ENCODE results near the gene DNAH1.

DNAH1 gene

DNA sequence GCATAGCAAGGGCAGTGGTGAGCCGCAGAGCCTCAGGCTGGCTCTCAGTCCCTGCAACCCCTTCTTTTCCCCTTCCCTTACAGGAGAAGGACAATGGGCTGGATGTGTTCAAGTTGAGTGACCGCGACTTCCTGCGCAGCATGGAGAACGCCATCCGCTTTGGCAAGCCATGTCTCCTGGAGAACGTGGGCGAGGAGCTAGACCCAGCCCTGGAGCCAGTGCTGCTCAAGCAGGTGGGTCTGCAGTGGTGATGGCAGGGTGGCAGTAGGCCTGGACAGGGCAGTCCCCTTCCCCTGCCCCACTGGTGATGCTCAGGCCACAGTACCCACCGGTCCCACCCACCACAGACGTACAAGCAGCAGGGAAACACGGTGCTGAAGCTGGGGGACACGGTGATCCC is 75.0 kb downstream of the DNAH1 start:
- DNase-seq (ENCODE audit: low spot score), result no peak

DNA sequence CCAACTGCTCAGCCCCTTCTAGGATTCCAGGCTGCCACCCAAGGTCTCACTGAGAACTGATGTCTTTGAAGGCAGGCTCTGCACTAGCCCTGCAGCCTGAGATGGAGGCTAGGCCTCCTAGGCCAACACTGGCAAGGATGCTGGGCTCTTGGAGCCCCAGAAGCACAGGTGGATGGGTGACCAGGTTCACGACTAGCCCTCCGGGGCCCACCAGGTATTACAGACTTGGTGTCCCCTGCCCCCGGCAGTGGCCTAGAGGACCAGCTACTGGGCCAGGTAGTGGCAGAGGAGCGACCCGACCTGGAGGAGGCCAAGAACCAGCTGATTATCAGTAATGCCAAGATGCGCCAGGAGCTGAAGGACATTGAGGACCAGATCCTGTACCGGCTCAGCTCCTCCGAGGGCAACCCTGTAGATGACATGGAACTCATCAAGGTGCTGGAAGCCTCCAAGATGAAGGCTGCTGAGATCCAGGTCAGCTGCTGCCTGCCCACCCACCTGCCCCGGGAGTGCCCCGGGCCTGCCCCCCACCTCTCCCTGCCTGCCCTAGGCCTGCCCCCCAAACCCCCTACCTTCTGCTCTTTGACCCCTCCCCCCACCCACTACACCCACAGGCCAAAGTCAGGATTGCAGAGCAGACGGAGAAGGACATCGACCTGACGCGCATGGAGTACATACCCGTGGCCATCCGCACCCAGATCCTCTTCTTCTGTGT is 76.3 kb downstream of the DNAH1 start:
- no peak for DNase-seq (ENCODE audit: low spot score)

GRCh38 chr3:52393131-52393807 is 77.2 kb downstream of the DNAH1 start:
- DNase-seq (ENCODE audit: low spot score), result no peak

DNA sequence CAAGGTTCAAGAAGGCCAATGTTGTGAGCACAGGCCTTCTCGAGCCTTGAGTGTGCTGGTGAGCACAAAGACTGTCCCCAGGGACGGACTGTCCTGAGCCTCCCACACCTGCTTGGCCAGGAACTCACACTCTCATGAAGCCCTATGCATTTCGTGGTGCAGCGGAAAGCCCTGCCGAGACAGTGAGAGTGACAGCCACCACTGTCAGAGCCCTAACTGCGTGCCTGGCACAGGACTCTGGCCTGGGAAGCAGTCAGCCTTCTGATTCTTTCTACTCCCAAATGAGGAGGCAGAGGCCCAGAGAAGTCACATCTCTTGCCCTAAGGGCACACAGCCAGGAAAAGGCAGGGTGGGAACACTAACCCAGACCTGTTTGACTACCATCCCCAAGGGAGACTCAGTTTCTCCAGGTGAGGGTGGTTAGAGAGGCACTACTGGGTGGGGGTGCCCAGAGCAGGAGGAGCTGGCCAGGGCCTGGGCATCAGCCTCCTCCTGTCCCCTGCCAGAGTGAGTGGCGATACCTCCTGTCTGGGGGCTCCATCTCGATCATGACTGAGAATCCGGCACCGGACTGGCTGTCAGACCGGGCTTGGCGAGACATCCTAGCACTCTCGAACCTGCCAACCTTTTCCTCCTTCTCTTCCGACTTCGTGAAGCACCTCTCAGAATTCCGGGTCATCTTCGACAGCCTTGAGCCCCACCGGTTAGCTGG is 78.0 kb downstream of the DNAH1 start:
- no peak for DNase-seq (ENCODE audit: low spot score)

- DNase-seq (ENCODE audit: low spot score), result no peak
Observed at GRCh38 chr3:52394751-52395502, 78.8 kb downstream of the DNAH1 start.

GRCh38 chr3:52395503-52395865 is 79.4 kb downstream of the DNAH1 start:
- no peak for DNase-seq (ENCODE audit: low spot score)

- no peak for DNase-seq (ENCODE audit: low spot score)
Observed at GRCh38 chr3:52396011-52396906, 80.1 kb downstream of the DNAH1 start.

- DNase-seq (ENCODE audit: low spot score), result no peak
Observed at GRCh38 chr3:52396907-52397591, 80.9 kb downstream of the DNAH1 start.

GRCh38 chr3:52397676-52398399 is 81.7 kb downstream of the DNAH1 start:
- DNase-seq (ENCODE audit: low spot score), result no peak

GRCh38 chr3:52398670-52399081 is 82.6 kb downstream of the DNAH1 start:
- DNase-seq (ENCODE audit: low spot score), result no peak

- DNase-seq (ENCODE audit: low spot score), result no peak
Observed at GRCh38 chr3:52399131-52399530, 83.0 kb downstream of the DNAH1 start.

DNA sequence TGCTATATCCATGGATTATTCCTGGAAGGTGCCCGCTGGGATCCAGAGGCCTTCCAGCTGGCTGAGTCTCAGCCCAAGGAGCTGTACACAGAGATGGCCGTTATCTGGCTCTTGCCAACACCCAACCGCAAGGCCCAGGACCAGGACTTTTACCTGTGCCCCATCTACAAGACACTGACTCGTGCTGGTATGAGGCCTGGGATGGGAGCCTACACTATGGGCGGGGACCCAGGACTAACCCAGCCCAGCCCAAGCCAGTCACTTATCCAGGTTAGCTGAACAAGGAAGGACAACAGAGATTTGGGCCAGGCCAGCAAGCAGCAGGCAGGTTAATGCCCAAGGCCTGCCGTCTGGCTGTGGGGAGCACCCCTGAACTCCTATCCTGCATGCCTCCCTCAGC is 83.5 kb downstream of the DNAH1 start:
- DNase-seq (ENCODE audit: low spot score), result no peak

DNA sequence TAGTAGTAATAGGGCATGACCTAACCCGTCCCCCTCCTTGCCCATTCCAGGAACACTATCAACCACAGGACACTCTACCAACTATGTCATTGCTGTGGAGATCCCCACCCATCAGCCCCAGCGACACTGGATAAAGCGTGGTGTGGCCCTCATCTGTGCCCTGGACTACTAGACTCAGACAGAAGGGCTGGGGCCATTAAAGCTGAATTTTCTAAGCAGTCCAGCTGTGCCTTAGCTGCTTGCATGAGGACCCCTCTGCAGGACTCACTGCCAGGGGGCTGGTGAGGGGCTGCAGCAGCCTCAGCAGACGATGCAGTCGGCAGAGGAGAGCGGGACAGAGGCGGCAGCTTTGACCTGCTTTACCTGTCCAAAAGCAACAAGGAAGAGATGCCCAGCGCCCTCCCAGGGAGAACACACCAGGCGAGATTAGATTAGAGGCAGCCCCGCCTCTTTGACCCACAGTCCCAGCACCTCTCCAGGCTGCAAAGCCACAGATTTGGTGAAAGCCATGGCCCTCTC is 84.2 kb downstream of the DNAH1 start:
- DNase-seq (ENCODE audit: low spot score), result no peak

DNA sequence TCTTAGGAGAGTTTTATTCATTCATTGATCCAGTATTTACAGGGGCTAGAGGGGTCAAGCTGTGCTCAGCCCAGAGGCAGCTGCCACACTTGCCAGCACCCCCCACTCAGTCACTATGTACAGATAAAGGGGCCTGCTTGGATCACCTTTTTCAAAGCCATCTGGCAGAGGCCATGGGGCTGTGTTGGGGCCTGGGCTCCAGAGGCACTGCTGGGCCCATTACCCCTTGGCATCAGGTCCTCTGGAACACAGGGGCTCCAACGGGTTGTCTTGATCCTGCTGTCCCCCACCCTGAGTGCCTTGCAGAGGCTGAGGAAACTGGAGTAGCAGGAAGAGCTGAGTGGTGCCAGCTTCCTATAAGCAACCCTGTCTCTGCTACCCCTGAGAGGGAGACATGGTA is 84.9 kb downstream of the DNAH1 start:
- DNase-seq (ENCODE audit: low spot score), result no peak

- DNase-seq (ENCODE audit: low spot score), result no peak
Observed at GRCh38 chr3:52401551-52401950, 85.4 kb downstream of the DNAH1 start.

- no peak for DNase-seq (ENCODE audit: low spot score)
Observed at GRCh38 chr3:52402101-52402521, 86.0 kb downstream of the DNAH1 start.

DNA sequence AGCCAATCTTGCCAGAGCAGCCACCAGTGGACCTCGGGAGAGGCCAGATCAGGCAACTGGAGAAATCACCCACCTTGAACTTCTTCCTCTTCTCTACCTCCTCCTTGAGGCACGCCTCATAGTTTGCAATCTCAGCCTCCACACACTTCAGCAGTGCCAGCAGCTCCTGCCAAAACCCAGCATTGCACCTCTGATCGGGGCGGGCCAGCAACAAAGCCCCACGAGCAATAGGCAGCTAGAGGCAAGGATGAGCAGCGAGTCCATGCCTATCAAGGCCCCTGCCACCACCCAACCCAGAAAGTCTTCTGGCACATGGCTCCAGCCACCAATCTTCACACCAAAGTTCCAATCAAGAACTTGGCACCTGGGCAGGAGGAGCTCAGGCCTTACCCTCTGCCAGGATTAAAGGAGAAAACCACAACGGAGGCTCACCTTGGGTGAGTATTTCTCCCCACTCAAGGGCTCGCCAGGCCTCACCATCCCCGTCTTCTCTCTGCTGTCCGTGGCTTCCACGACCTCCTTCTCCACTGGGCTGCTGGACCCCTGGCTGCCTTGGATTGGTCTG is 86.7 kb downstream of the DNAH1 start:
- DNase-seq (ENCODE audit: low spot score), result no peak

DNA sequence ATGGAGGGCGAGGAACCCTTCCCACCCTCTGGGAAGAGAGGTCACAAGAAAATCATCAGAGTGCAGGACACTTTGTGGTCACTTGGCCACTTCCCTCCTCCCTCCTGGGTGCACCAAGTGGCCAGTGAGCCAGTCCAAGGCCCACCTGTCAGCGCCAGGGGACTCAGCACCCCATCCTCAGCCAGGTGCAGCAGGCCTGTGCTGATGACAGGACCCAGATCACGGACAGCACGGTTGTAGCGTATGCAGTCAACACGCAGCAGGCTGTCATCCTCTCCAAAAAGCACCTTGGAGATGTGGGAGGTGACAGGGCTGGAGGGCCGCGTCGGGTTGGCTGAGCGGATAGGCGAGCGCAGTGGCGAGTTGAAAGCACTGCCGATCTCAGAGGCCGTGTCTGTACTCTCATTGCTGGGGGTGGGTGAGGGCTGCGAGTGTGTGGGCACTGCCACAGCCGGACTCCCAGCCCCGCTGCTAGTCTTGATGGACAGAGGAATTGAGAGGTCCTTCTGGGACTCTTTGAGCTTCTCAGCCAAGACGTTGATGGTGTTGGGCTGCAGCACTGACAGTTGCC is 87.2 kb downstream of the DNAH1 start:
- DNase-seq (ENCODE audit: low spot score), result no peak

DNA sequence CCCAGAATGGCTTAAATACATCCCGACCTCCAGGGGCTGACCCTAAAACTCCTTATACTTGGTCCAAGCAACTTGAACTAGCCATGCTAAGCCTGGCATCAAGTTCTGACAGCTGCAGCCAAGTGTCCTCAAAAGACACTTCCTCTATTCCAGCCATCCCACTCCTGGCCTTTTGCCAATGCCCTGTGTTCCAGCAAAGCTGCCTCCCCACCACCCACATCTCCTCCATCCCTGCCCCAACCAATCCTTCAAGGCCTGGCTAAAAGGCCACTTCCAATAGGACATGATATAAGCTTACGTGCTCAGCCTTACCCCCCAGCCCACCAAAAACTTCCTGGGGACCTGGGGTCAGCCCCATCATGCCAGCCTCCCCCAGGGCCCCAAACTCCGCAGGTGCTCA is 87.8 kb downstream of the DNAH1 start:
- DNase-seq (ENCODE audit: low spot score), result no peak
